Spleen (tissue), 7 donors: ENCODE data around the gene BPIFB2.

ENCODE experiments used
- CTCF ChIP-seq, 11 experiments: fragments of 200-600 bp in 7 of 11; fragments of 450-650 bp in 4 of 11; sonication (generic) in 4 of 11; IDR thresholded peaks in 8 of 11; conservative IDR thresholded peaks in 3 of 11; 1 replicate in 7 of 11; 2 replicates in 4 of 11; pipeline versions ENCODE4 v1.4.0 to v1.8.0; 2016 to 2021; ENCODE audit warnings: antibody characterized with exemption in 11 of 11, inconsistent platforms in 4 of 11, mild to moderate bottlenecking in 1 of 11
- POLR2A ChIP-seq, 3 donors: fragments of 450-650 bp; IDR thresholded peaks; one replicate each; pipeline ENCODE4 v1.5.1; 2017; ENCODE audit warnings: antibody characterized with exemption in 3 of 3, mild to moderate bottlenecking in 1 of 3
- donor health status: DM: no; HTN: no; CAD: no; lungs with moderate emphysema.
- donor health status: DM: no; HTN: no; CAD: no.
- donor health status: DM: no; HTN: no; CAD: no.

GRCh38 chr20:33024609-33025317, 17.3 kb downstream of the BPIFB2 start:
- TF ChIP-seq CTCF (IDR thresholded peaks at IDR 0.05 in 8 of 11, conservative IDR thresholded peaks at IDR 0.05 in 3 of 11), result no peak
- no peak for TF ChIP-seq POLR2A (IDR thresholded peaks at IDR 0.05)
